Fibroblast of lung (primary cell): ENCODE measurements around the gene RAMP2.
"Not testable (repeated sequence)": the region's sequence is repeated elsewhere in the genome, so short reads cannot be mapped to it uniquely, and the experiment has no call there.

Experiments used
- CTCF ChIP-seq, 2 donors: IDR thresholded peaks in 1 of 2; conservative IDR thresholded peaks in 1 of 2; 1 replicate in 1 of 2; 2 replicates in 1 of 2; pipeline ENCODE4 v1.5.1; 2011 to 2012; ENCODE audit warnings: low read length in 2 of 2, control low read depth in 1 of 2, inconsistent platforms in 1 of 2, low read depth in 1 of 2, mild to moderate bottlenecking in 1 of 2
- EZH2 ChIP-seq: IDR thresholded peaks from 2 replicates; pipeline ENCODE4 v1.5.1; 2012; ENCODE audit warnings: low read length, control low read depth, mild to moderate bottlenecking; ENCODE audit errors: missing control alignments

- TF ChIP-seq CTCF (conservative IDR thresholded peaks at IDR 0.05 in 1 of 2, IDR thresholded peaks at IDR 0.05 in 1 of 2; ENCODE audit: low read depth in 1 of 2, low read length in 2 of 2); EZH2: not testable (repeated sequence)
Measured at GRCh38 chr17:42742916-42743315, 18.1 kb upstream of the RAMP2 start.
